ENCODE measurements around the gene NR4A3.

NR4A3 gene

DNA sequence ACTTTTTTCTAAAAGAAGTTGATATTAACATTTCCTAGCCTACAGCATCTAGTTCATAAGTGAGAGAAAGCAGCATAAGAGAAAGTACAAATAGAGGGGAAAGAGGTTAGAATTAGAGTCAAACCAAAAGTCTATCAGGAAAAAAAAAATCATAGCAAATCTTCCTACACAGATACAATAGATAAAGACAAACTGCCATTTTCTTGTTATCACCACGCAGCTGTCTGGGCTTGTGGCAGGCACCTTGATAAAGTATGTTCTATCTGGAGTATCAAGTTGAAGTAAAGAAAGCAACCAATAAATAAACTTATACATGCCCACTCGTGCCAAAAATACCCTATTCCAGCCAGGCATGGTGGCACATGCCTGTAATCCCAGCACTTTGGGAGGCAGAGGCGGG lies 5.3 kb upstream of the NR4A3 start:
- in situ Hi-C loops (cut with HindIII; ENCODE audit: low pct_ligation_motif_present, low sequenced_read_pairs): no loop called here
- no peak overlapping the region for H3K4me3 ChIP-seq (ENCODE audit: low read depth, low read length)
- no peak for DNase-seq

DNA sequence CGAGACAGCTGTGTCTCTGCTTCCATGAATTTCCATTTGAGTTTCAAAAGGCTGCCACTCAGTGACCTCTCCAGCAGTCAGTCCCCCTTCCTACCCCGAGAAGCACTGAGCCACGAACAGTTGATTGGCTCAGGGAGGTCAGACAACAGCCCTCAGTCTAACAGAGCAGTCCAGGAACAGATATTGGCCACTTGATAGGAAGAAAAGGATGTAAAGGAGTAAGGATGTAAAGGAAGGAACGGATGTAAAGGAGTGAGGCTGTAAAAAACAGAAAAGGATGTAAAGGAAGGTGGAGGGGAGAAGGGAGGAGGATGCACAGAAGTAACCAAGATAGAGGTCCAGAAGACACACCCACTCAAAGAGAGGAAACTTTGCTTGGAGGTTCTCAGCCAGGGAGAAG lies 3.2 kb upstream of the NR4A3 start:
- no peaks in the 10 kb centered on the region for H3K27me3 ChIP-seq (replicated peaks)
- in situ Hi-C loops (cut with HindIII; ENCODE audit: low pct_ligation_motif_present, low sequenced_read_pairs): no loop called here
- H3K27ac ChIP-seq: no peak overlapping the region
- DNase-seq: no peak
- H3K36me3 ChIP-seq (replicated peaks): no peaks in the 10 kb centered on the region
- no peak overlapping the region for H3K4me3 ChIP-seq (ENCODE audit: low read depth, low read length)
- TF ChIP-seq, protein P1, sequence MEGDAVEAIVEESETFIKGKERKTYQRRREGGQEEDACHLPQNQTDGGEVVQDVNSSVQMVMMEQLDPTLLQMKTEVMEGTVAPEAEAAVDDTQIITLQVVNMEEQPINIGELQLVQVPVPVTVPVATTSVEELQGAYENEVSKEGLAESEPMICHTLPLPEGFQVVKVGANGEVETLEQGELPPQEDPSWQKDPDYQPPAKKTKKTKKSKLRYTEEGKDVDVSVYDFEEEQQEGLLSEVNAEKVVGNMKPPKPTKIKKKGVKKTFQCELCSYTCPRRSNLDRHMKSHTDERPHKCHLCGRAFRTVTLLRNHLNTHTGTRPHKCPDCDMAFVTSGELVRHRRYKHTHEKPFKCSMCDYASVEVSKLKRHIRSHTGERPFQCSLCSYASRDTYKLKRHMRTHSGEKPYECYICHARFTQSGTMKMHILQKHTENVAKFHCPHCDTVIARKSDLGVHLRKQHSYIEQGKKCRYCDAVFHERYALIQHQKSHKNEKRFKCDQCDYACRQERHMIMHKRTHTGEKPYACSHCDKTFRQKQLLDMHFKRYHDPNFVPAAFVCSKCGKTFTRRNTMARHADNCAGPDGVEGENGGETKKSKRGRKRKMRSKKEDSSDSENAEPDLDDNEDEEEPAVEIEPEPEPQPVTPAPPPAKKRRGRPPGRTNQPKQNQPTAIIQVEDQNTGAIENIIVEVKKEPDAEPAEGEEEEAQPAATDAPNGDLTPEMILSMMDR (IDR thresholded peaks at IDR 0.05; ENCODE audit: low read depth, low read length, missing control alignments): no peak

More for the DNA sequence above, 5.3 kb upstream of the NR4A3 start:
- no peaks in the 10 kb centered on the region for H3K27me3 ChIP-seq (replicated peaks)
- no peaks in the 10 kb centered on the region for H3K36me3 ChIP-seq (replicated peaks)
- H3K27ac ChIP-seq: no peak overlapping the region
- TF ChIP-seq, protein P1 (IDR thresholded peaks at IDR 0.05; ENCODE audit: low read depth, low read length, missing control alignments): no peak

DNA sequence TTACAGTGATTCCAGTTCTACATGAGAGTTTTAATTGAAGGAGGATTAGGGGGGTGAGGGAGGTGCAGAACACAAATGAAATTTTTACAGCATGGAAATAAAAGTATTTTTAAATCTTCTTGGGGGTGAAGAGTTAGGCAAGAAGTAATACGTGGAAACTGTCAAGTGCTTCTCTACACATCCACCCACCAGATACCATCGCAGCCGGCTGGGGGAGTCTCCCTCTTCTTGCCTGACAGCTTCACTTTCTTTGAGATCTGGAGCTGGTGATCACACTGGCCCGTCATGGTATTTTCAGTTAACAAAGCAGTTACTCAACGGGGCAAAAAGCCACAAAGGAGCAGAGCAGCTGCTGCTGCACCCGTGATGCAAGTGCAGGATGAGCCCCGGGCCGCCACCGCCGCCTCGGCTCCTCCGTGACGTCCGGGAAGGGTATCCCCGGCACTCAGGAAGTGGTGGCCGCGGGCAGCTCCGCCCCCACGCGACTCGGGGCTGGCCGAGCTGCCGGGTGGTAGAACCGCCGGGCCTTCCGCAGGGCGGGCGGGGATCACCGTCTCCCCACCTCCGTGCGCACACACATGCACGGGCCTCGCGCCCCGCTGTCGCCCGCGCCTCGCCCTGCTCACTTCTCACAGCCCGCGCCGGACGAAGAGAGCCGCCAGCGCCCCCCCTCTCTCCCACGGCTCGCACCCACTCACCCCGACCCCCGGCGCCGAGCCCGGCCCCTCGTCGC lies 2.4 kb upstream of the NR4A3 start:
- TF ChIP-seq, protein P1 (IDR thresholded peaks at IDR 0.05; ENCODE audit: low read depth, low read length, missing control alignments): peak; percentile 9
- in situ Hi-C loops (cut with HindIII; ENCODE audit: low pct_ligation_motif_present, low sequenced_read_pairs): no loop called here
- peak; percentile 85 for DNase-seq

DNA sequence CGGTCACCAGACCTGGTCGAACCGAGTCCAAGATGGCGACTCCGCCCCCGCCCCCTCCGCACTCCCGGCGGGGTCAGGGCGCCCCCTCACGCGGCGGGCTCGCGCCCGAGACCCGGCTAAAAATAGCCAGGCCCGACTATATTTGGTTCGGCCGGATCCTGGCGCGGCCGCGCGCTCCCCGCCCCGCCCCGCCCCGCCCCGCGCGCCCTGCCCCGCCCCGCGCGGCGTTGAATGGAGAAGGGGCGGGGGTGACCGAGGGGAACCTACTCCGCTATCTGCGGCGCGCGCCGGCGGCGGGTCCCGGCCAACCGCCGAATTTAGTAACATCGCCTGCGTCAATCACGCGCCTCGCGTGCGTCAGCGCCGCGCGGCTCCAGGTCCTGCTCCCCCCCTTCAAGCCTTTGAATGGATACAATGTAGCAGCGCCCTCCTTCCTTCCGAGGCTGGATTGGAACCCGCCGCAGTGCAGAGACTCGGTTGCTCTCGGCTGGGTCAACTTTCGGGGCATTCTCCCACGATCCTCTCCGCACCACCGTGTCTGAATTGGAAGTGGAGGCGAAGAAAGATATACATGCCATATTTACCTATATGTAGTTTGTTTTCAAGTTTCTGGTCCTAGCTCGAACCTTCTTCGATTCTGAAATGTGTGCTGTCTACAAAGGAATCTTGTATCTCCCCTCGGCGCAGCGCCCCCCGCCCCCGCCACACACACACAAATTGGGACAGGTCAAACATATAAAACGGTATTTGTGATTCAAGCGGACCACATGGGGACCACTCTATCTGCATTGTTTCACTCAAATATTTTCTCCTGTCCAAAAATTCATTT lies 1.6 kb upstream of the NR4A3 start:
- peak; percentile 95 for DNase-seq

More for the DNA sequence above, 2.4 kb upstream of the NR4A3 start:
- Histone ChIP-seq H3K27me3 (replicated peaks) (no peaks in the 10 kb centered on the region), H3K4me3 (ENCODE audit: low read depth, low read length) (peak overlapping the region; percentile 69), H3K27ac (peak overlapping the region; percentile 97), H3K36me3 (replicated peaks) (no peaks in the 10 kb centered on the region)

DNA sequence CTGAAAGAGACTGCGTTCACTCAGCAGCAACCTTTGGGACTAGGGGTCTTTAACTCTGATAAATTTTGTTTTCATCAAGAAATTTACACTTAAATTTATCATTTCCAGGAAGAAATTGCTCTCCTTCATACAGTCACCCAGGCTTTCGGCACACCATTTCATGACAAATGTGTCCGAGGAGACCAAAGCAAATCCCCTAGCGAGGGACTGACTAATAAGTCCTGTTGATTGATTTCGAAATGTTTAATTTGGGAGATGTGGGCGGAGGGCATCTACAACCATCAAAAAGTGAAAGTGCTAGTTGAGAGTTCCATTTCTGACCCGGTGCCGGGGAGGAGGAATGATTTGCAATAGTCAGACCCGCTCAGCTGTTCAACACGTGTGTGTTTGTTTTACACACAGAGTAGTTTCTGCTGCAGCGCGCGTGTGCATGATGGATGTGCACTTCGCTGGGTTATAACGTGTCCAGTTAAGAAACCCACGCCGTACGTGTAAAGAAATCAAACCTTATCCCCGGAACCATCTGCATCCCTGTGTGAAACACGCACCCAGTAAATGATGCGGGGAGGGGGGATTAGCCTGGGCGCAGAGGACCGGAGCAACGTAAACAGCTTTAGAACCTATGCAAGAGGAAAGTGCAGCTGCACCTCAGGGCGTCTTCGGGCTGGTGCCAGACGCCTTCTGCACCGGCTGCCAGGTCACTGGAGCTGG lies 845 bp upstream of the NR4A3 start:
- H3K27me3 ChIP-seq (replicated peaks): peaks cover 3% of the 10 kb centered on the region
- in situ Hi-C loops (cut with HindIII; ENCODE audit: low pct_ligation_motif_present, low sequenced_read_pairs): no loop called here
- peak; percentile 71 for DNase-seq
- H3K36me3 ChIP-seq (replicated peaks): no peaks in the 10 kb centered on the region
- H3K4me3 ChIP-seq (ENCODE audit: low read depth, low read length): peak overlapping the region; percentile 81
- TF ChIP-seq, protein P1 (IDR thresholded peaks at IDR 0.05; ENCODE audit: low read depth, low read length, missing control alignments): no peak
- H3K27ac ChIP-seq: peak overlapping the region; percentile 88

More for the DNA sequence above, 1.6 kb upstream of the NR4A3 start:
- Histone ChIP-seq H3K27me3 (replicated peaks) (no peaks in the 10 kb centered on the region), H3K36me3 (replicated peaks) (no peaks in the 10 kb centered on the region), H3K4me3 (ENCODE audit: low read depth, low read length) (peak overlapping the region; percentile 81), H3K27ac (peak overlapping the region; percentile 97)
- in situ Hi-C loops (cut with HindIII; ENCODE audit: low pct_ligation_motif_present, low sequenced_read_pairs): no loop called here
- TF ChIP-seq, protein P1 (IDR thresholded peaks at IDR 0.05; ENCODE audit: low read depth, low read length, missing control alignments): peak; percentile 20
